ENCODE data around the gene COL27A1. TPM values are rescaled to one million over a fixed set of nuclear protein-coding genes. Genes with fewer than 3 reads are reported as not detected.

COL27A1 gene
- total RNA-seq, 4 donors from 2014 or later, result 14.2 to 32.9 (median 20.7) TPM

- Histone ChIP-seq H3K9me3 (no peaks in the 10 kb centered on the region), H3K4me3 (no peak overlapping the region), H3K36me3 (peaks cover 6% of the 10 kb centered on the region), H3K27me3 (no peaks in the 10 kb centered on the region), H3K4me1 (peaks cover 30% of the 10 kb centered on the region), H3K27ac (no peak overlapping the region)
- no peak for DNase-seq (ENCODE audit: low spot score in 2 of 2)
- WGBS, result 78% methylated on average over 12 of the region's 12 CpGs
- TF ChIP-seq POLR2AphosphoS5 (IDR thresholded peaks at IDR 0.05), result no peak
- TF ChIP-seq EP300 (IDR thresholded peaks at IDR 0.05), result no peak
- TF ChIP-seq POLR2A (IDR thresholded peaks at IDR 0.05), result no peak
- TF ChIP-seq, protein P1, sequence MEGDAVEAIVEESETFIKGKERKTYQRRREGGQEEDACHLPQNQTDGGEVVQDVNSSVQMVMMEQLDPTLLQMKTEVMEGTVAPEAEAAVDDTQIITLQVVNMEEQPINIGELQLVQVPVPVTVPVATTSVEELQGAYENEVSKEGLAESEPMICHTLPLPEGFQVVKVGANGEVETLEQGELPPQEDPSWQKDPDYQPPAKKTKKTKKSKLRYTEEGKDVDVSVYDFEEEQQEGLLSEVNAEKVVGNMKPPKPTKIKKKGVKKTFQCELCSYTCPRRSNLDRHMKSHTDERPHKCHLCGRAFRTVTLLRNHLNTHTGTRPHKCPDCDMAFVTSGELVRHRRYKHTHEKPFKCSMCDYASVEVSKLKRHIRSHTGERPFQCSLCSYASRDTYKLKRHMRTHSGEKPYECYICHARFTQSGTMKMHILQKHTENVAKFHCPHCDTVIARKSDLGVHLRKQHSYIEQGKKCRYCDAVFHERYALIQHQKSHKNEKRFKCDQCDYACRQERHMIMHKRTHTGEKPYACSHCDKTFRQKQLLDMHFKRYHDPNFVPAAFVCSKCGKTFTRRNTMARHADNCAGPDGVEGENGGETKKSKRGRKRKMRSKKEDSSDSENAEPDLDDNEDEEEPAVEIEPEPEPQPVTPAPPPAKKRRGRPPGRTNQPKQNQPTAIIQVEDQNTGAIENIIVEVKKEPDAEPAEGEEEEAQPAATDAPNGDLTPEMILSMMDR (IDR thresholded peaks at IDR 0.05), result no peak
These were observed 76.5 kb downstream of the COL27A1 start for GRCh38 chr9:114231719-114232449.

- Histone ChIP-seq H3K9me3 (no peaks in the 10 kb centered on the region), H3K4me1 (peaks cover 32% of the 10 kb centered on the region), H3K27me3 (no peaks in the 10 kb centered on the region), H3K4me3 (no peak overlapping the region), H3K27ac (peak overlapping the region; percentile 69), H3K36me3 (no peaks in the 10 kb centered on the region)
- no peak for DNase-seq (ENCODE audit: low spot score in 2 of 2)
- 44% methylated on average over 10 of the region's 10 CpGs for WGBS
- no peak for TF ChIP-seq EP300 (IDR thresholded peaks at IDR 0.05)
- TF ChIP-seq POLR2A (IDR thresholded peaks at IDR 0.05), result no peak
- TF ChIP-seq, protein P1 (IDR thresholded peaks at IDR 0.05), result no peak
- TF ChIP-seq POLR2AphosphoS5 (IDR thresholded peaks at IDR 0.05), result no peak
These were observed 78.3 kb downstream of the COL27A1 start for GRCh38 chr9:114233491-114234185.

GRCh38 chr9:114235033-114235661 is 79.8 kb downstream of the COL27A1 start:
- Histone ChIP-seq H3K4me1 (peaks cover 37% of the 10 kb centered on the region), H3K27me3 (no peaks in the 10 kb centered on the region), H3K4me3 (no peak overlapping the region), H3K27ac (no peak overlapping the region), H3K9me3 (no peaks in the 10 kb centered on the region), H3K36me3 (no peaks in the 10 kb centered on the region)
- DNase-seq (ENCODE audit: low spot score in 2 of 2), result no peak
- TF ChIP-seq, protein P1 (IDR thresholded peaks at IDR 0.05), result no peak
- TF ChIP-seq EP300 (IDR thresholded peaks at IDR 0.05), result no peak
- TF ChIP-seq POLR2A (IDR thresholded peaks at IDR 0.05), result no peak
- no peak for TF ChIP-seq POLR2AphosphoS5 (IDR thresholded peaks at IDR 0.05)
- WGBS, result 75% methylated on average over 15 of the region's 16 CpGs

- Histone ChIP-seq H3K27ac (no peak overlapping the region), H3K27me3 (no peaks in the 10 kb centered on the region), H3K4me3 (no peak overlapping the region), H3K9me3 (no peaks in the 10 kb centered on the region), H3K36me3 (peaks cover 2% of the 10 kb centered on the region), H3K4me1 (peaks cover 33% of the 10 kb centered on the region)
- TF ChIP-seq, protein P1 (IDR thresholded peaks at IDR 0.05), result no peak
- no peak for TF ChIP-seq POLR2AphosphoS5 (IDR thresholded peaks at IDR 0.05)
- TF ChIP-seq EP300 (IDR thresholded peaks at IDR 0.05), result no peak
- TF ChIP-seq POLR2A (IDR thresholded peaks at IDR 0.05), result no peak
- DNase-seq (ENCODE audit: low spot score in 2 of 2), result no peak
- WGBS, result 67% methylated on average over 12 of the region's 12 CpGs
These were observed 81.2 kb downstream of the COL27A1 start for GRCh38 chr9:114236391-114237138.
